DMS 273 (cell line): Measurements from ENCODE around the gene CFD.
"Not testable (repeated sequence)": the region's sequence is repeated elsewhere in the genome, so short reads cannot be mapped to it uniquely, and the experiment has no call there.

Experiments used
- DNase-seq: peaks from one replicate; lab custom pipeline; 2025; ENCODE audit not compliant: unreplicated experiment; lab: John Stamatoyannopoulos, UW

Gene CFD

GRCh38 chr19:887599-887998, 28.1 kb downstream of the CFD start:
- no peak for DNase-seq

- no peak for DNase-seq
These were observed 29.3 kb downstream of the CFD start for GRCh38 chr19:888581-889385.

GRCh38 chr19:889662-890295, 30.3 kb downstream of the CFD start:
- DNase-seq: no peak

DNA sequence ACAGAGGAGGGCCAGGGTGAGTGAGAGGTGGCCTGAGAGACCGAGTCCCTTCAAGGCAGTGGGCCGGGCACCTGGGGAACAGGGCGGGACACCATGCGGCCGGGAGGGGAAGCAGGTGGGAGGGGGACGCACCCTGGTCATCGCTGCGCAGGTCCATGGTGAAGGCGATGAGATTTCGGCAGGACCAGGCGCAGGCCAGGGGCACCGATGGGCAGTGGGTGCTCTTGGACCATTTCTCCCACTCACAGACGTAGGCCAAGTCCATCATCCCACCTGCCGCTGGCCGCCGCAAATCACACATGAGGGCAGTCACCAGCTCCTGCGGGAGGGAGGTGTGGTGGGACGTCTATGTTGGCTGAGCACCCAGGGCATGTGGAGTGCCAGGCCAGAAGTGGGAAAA, 31.4 kb downstream of the CFD start:
- DNase-seq: no peak

GRCh38 chr19:891421-892200, 32.1 kb downstream of the CFD start:
- DNase-seq: not testable (repeated sequence)

DNA sequence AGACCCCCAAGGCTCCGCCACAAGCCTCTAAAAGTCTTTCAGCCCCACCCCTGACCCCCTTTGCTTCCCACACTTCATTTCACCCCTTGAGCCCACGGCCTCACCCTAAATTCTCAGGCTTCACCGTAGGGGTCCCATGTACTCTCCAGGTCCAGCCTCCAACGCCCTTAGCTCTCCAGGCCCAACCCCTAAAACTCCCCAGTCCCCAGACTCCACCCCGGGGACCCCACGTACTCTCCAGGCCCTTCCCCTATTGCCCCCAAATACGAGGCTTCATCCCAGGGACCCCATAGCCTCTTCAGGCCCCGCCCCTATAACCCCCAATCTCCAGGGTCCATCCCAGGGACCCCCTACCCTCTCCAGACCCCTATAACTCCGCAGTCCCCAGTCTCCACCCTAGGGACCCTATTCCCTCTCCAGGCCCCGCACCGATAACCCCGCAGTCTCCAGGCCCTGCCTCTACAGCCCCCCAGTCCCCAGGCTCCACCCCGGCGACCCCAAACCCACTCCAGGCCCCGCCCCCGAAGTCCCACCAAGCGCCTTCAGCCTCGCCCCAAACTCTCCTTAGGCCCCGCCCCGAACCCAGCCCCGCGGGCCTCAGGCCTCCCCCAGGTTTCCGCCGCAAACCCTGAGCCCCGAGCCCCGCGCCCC, 32.9 kb downstream of the CFD start:
- DNase-seq: peak; percentile 63

DNA sequence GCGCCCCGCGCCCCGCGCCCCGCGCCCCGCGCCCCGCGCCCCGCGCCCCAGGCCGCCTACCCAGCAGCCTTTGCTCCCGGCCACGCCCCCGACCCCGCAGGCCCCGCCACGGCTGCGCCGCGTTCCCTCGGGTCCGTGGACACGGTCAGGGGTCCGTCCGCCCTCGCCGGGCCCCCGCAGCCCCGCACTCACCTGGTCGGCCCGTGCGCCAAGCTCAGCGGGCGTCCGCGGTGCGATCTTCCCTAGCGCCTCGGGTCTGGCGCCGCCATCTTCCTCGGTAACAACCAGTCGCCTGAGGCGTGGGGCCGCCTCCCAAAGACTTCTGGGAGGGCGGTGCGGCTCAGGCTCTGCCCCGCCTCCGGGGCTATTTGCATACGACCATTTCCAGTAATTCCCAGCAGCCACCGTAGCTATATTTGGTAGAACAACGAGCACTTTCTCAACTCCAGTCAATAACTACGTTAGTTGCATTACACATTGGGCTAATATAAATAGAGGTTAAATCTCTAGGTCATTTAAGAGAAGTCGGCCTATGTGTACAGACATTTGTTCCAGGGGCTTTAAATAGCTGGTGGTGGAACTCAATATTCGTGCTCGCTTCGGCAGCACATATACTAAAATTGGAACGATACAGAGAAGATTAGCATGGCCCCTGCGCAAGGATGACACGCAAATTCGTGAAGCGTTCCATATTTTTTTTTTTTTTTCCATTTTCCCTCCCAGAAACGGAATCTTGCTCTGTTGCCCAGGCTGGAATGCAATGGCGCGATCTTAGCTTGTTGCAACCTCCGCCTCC, 33.6 kb downstream of the CFD start, which contains the start of the genes MED16 and RNU6-9:
Gene MED16, minus strand, starts transcription at position 294 of the 796 bp plus-strand sequence. CDS start 2,056 bp downstream, outside the sequence.
Gene RNU6-9, plus strand, starts transcription at position 591 of the 796 bp plus-strand sequence.
- peak; percentile 97 for DNase-seq

DNA sequence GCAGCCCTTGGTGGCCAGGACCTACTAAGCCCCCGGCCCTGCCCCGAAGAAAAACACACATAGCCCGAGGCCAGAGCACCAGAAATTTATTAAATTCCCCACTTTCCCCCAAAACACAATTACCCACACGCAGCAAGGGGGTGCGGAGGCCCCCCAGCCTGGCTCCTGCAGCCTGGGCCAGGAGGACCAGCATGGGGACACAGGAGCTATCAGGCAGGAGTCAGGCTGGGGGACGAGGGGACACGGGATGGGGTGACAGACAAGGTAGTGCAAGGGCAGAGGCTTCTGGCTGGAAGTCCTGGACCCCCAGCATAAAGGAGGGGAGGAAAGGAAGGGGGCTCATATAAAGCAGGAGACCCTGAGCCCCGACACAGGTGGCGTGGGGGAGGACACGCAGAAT, 37.0 kb downstream of the CFD start:
- DNase-seq: no peak

DNA sequence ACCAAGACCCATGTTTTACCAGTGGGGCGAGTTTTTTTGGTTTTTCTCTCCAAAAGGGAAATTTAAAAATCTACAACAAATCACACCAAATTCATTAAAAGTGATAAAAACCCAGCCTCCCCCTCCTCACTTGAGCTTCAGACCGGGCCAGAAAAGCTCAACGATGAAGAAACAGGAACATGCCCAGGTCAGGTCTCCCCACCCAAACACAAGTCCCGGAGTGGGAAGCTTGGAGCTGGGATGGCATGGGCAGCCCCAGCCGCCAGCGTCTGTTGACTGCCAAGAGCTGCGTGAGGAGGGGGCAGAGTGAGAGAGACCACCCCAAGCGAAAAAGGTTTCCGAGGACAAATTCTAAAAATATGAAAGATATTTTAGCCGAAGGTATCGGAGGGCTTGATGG, 37.5 kb downstream of the CFD start:
- no peak for DNase-seq

DNA sequence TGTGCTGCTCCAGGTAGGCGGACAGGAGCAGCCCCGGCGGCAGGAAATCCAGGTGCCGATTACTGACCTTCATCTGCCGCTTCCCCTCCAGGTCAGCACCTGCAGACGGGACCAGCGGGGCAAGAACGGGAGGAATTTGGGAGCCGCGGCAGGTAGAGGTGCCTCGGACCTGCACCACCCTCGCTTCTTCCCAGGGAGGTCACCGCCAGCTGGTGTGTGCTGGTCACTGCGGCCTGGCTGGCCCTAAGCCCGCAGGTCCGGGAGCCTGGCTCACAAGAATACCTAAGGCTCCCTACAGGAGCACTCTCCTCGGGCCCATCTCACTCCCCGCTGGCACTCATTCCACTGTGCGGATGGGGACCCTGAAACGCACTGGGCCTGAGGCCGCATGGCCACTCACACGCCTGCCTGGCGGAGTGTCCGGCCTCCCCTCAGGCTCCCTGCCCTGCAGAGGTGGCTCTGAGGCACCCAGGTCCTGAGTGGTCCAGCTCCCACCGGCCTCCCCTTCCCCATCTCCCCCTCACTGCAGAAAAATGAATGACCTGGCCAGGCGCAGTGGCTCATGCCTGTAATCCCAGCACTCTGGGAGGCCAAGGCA, 38.1 kb downstream of the CFD start:
- no peak for DNase-seq

DNA sequence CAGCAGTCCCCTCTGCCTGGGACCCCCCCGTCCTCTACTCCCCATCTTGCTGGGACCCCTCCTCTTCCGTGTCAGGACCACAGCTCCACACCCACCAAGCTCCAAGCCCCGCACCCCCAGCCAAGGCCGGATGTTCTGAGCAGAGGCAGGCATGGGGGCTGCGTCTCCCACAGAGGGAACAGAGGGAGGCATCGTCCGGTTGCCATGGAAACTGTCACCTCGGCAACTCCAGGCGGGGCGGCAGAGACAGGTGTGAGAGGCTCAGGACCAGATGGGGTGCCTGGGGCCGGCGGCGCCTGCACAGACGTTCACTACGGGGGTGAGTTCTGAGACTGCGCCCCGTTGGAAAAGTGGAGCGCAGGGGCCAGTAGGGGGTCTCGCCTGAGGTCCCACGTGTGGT, 39.2 kb downstream of the CFD start:
- peak; percentile 95 for DNase-seq

GRCh38 chr19:899336-900042, 40.0 kb downstream of the CFD start:
- DNase-seq: no peak

DNA sequence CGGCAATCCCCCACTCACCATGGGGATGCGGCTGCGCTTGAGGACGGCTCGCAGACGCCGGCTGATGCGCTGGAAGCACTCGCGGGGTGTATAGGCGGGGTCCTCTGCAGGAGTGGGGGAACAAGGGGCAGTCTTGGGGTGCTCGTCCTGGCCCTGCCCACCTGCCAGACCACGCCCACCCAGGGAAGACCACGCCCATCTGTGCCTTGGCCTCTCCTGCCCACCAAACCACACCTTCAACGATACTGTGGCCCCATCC, 40.5 kb downstream of the CFD start:
- no peak for DNase-seq

- peak; percentile 42 for DNase-seq
These were observed 41.0 kb downstream of the CFD start for GRCh38 chr19:900302-901111.

GRCh38 chr19:901216-902092, 42.0 kb downstream of the CFD start:
- DNase-seq: no peak

- no peak for DNase-seq
These were observed 42.6 kb downstream of the CFD start for GRCh38 chr19:902093-902370.

DNA sequence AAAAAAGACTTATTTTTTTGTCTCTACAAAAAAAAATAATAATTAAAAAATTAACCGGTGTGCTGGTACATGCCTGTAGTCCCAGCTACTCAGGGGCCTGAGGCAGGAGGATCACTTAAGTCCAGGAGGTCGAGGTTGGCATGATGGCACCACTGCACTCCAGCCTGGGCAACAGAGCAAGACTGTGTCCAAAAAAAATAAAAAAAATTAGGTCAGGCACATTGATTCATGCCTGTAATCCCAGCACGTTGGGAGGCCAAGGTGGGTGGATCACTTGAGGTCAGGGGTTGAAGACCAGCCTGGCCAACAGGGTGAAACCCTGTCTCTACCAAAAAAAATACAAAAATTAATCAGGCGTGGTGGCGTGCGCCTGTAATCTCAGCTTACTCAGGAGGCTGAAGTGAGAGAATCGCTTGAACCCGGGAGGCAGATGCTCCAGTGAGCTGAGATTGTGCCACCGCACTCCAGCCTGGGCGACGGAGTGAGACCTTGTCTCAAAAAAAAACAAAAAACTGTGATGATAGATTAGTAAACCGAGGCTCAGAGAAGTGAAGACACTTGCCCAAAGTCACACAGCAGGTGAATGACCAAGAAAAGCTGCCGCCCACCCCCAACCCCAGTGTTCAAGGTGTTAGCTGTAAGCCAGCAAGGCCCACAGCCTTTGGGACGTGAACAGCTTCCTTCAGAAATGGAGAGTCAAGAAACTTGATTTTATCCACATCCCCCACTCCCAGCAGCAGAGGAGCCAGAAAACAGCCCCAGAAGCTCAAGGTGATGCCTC, 43.2 kb downstream of the CFD start:
- DNase-seq: no peak
